Measurements from ENCODE around the gene CGNL1.

Gene CGNL1

GRCh38 chr15:57384816-57385215 lies 8.5 kb downstream of the CGNL1 start:
- no peak for TF ChIP-seq CTCF (conservative IDR thresholded peaks at IDR 0.05; ENCODE audit: low read length)
- no peak overlapping the region for H3K4me3 ChIP-seq (ENCODE audit: low read length)
- DNase-seq (ENCODE audit: low read depth) = no peak

DNA sequence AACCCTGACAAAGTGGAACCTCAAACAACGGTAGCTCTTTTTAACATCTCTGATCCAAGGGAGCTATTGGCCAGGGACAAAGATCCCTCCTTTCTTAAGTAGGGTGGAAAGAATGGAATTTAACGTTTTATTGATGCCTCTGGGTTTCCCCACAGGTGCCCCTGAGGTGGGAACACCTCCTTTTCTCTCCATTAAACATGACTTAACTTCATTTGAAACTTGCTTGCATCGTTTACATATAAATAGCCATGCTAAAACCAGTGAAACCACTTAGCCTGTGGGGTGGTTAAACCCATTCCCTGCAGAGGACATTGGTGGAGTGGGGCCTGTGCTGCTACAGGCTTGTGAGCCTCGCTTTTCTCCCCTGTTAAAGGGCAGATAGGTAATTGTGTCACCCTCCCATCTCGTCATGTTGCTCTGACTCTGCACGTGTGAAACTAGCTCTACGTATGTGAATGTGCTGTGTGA lies 9.7 kb downstream of the CGNL1 start:
- H3K4me3 ChIP-seq (ENCODE audit: low read length) = no peak overlapping the region
- TF ChIP-seq CTCF (conservative IDR thresholded peaks at IDR 0.05; ENCODE audit: low read length) = no peak
- no peak for DNase-seq (ENCODE audit: low read depth)

GRCh38 chr15:57386976-57387375 lies 10.7 kb downstream of the CGNL1 start:
- no peak for TF ChIP-seq CTCF (conservative IDR thresholded peaks at IDR 0.05; ENCODE audit: low read length)
- no peak overlapping the region for H3K4me3 ChIP-seq (ENCODE audit: low read length)
- DNase-seq (ENCODE audit: low read depth) = no peak

GRCh38 chr15:57387564-57388076 lies 11.3 kb downstream of the CGNL1 start:
- H3K4me3 ChIP-seq (ENCODE audit: low read length) = no peak overlapping the region
- no peak for TF ChIP-seq CTCF (conservative IDR thresholded peaks at IDR 0.05; ENCODE audit: low read length)
- DNase-seq (ENCODE audit: low read depth) = no peak

DNA sequence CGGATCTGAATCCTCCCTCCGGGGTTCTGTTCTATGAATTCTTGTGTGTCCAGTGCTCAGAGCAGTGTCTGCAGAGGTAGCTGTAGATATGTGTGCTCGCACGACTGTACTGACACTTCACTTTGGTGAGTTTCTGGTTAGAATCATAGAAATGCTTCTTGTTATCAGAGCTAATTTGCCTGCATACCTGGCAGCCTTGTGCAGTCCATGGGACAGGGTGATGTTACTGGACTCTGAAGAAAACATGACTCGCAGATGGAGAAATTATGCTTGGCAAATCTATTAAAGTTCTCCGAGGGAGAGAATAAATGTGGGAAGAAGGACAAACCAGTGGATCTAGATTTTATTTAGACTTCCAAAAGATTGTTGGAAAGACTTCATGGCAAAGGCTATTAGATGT lies 12.2 kb downstream of the CGNL1 start:
- TF ChIP-seq CTCF (conservative IDR thresholded peaks at IDR 0.05; ENCODE audit: low read length) = no peak
- no peak for DNase-seq (ENCODE audit: low read depth)
- H3K4me3 ChIP-seq (ENCODE audit: low read length) = no peak overlapping the region

- TF ChIP-seq CTCF (conservative IDR thresholded peaks at IDR 0.05; ENCODE audit: low read length) = no peak
- no peak overlapping the region for H3K4me3 ChIP-seq (ENCODE audit: low read length)
- DNase-seq (ENCODE audit: low read depth) = no peak
Measured at GRCh38 chr15:57389991-57390390, 13.7 kb downstream of the CGNL1 start.

- H3K4me3 ChIP-seq (ENCODE audit: low read length) = no peak overlapping the region
- DNase-seq (ENCODE audit: low read depth) = no peak
- TF ChIP-seq CTCF (conservative IDR thresholded peaks at IDR 0.05; ENCODE audit: low read length) = no peak
Measured at GRCh38 chr15:57390583-57390982, 14.3 kb downstream of the CGNL1 start.

Data from AG10803 (cell line).